GM23338 (cell line): ENCODE results near the gene CA4. TPM values are rescaled to one million over a fixed set of nuclear protein-coding genes. Genes with fewer than 3 reads are reported as not detected.

Experiments used
- ATAC-seq: fragments of 200-7000 bp; cut with Tn5 transposase; 3 replicates; pipeline ENCODE4 v1.9.1; 2020
- DNase-seq: peaks from one replicate; pipeline ENCODE4 v3.0.0-alpha.2; 2015; ENCODE audit warnings: low spot score
- H2AFZ ChIP-seq: fragments of 200-600 bp; sonication (generic); 2 replicates; pipeline ENCODE4 v1.8.0; 2016; ENCODE audit warnings: antibody characterized with exemption, mild to moderate bottlenecking, moderate library complexity
- H3F3A ChIP-seq: fragments of 200-600 bp; sonication (generic); replicated peaks from 2 replicates; pipeline ENCODE4 v1.8.0; 2017; ENCODE audit warnings: antibody characterized with exemption, mixed run types, low read depth
- H3K27ac ChIP-seq: fragments of 200-600 bp; sonication (generic); 2 replicates; pipeline ENCODE4 v1.6.1; 2016; ENCODE audit warnings: low read depth
- H3K27me3 ChIP-seq: fragments of 200-600 bp; sonication (generic); 2 replicates; pipeline ENCODE4 v1.8.0; 2016; ENCODE audit warnings: mild to moderate bottlenecking, mixed run types, moderate library complexity; ENCODE audit not compliant: insufficient read depth
- H3K36me3 ChIP-seq: fragments of 200-600 bp; sonication (generic); 2 replicates; pipeline ENCODE4 v1.8.0; 2016; ENCODE audit warnings: mild to moderate bottlenecking; ENCODE audit not compliant: insufficient read depth
- H3K4me1 ChIP-seq: fragments of 200-600 bp; sonication (generic); 2 replicates; pipeline ENCODE4 v1.8.0; 2016; ENCODE audit warnings: mild to moderate bottlenecking, moderate library complexity; ENCODE audit not compliant: insufficient read depth
- H3K4me2 ChIP-seq: fragments of 200-600 bp; sonication (generic); 2 replicates; pipeline ENCODE4 v1.7.1; 2017; ENCODE audit warnings: mixed run types
- H3K4me3 ChIP-seq: fragments of 200-600 bp; sonication (generic); 2 replicates; pipeline ENCODE4 v1.6.1; 2016; ENCODE audit warnings: mixed run types
- H3K79me2 ChIP-seq: fragments of 200-600 bp; sonication (generic); replicated peaks from 2 replicates; pipeline ENCODE4 v1.8.0; 2017; ENCODE audit warnings: mild to moderate bottlenecking; ENCODE audit not compliant: insufficient read depth
- H3K9me2 ChIP-seq: fragments of 200-600 bp; sonication (generic); 2 replicates; pipeline ENCODE4 v1.8.0; 2017; ENCODE audit not compliant: insufficient read depth
- H4K20me1 ChIP-seq: fragments of 200-600 bp; sonication (generic); replicated peaks from 2 replicates; pipeline ENCODE4 v1.8.0; 2017; ENCODE audit warnings: mild to moderate bottlenecking; ENCODE audit not compliant: insufficient read depth
- H3K27ac Mint-ChIP-seq: 2 replicates; pipeline ENCODE4 v1.8.0; 2020; ENCODE audit warnings: inconsistent platforms, mild to moderate bottlenecking, moderate library complexity, mixed read lengths
- H3K27me3 Mint-ChIP-seq: 3 replicates; pipeline ENCODE4 v1.8.0; 2022; ENCODE audit warnings: low read depth, mild to moderate bottlenecking, moderate library complexity, mixed read lengths, inconsistent platforms; ENCODE audit not compliant: insufficient read depth, poor library complexity
- H3K36me3 Mint-ChIP-seq: 3 replicates; pipeline ENCODE4 v1.8.0; 2021; ENCODE audit warnings: low read depth, mild to moderate bottlenecking, inconsistent platforms, moderate library complexity, mixed read lengths
- H3K4me1 Mint-ChIP-seq: 3 replicates; pipeline ENCODE4 v1.8.0; 2020; ENCODE audit warnings: mild to moderate bottlenecking, inconsistent platforms, mixed read lengths
- H3K4me3 Mint-ChIP-seq: 3 replicates; pipeline ENCODE4 v1.8.0; 2021; ENCODE audit warnings: moderate library complexity, mild to moderate bottlenecking, inconsistent platforms, mixed read lengths
- H3K9me3 Mint-ChIP-seq: 3 replicates; pipeline ENCODE4 v1.8.0; 2020; ENCODE audit warnings: moderate library complexity, mild to moderate bottlenecking, inconsistent platforms, mixed read lengths
- CREB1 ChIP-seq: fragments of 250-450 bp; sonication (Bioruptor Pico); IDR thresholded peaks from 2 replicates; pipeline ENCODE4 v1.5.0; 2020; ENCODE audit warnings: low read depth, mild to moderate bottlenecking, moderate library complexity
- EZH2 ChIP-seq: fragments of 200-600 bp; sonication (generic); IDR thresholded peaks from one replicate; pipeline ENCODE4 v1.8.0; 2017; ENCODE audit warnings: antibody characterized with exemption, mild to moderate bottlenecking, low read depth; ENCODE audit not compliant: unreplicated experiment
- EZH2phosphoT487 ChIP-seq: fragments of 200-600 bp; sonication (generic); IDR thresholded peaks from one replicate; pipeline ENCODE4 v1.8.1; 2018; ENCODE audit warnings: antibody characterized with exemption; ENCODE audit not compliant: unreplicated experiment
- JUNB ChIP-seq: IDR thresholded peaks from one replicate; pipeline ENCODE4 v1.6.1; 2016; ENCODE audit warnings: antibody characterized with exemption; ENCODE audit not compliant: unreplicated experiment
- NANOG ChIP-seq: IDR thresholded peaks from 2 replicates; pipeline ENCODE4 v1.6.1; 2016; ENCODE audit warnings: antibody characterized with exemption, borderline replicate concordance
- POLR2AphosphoS5 ChIP-seq: IDR thresholded peaks from 2 replicates; pipeline ENCODE4 v1.6.1; 2016; ENCODE audit warnings: antibody characterized with exemption, low read depth
- STAT1 ChIP-seq: IDR thresholded peaks from one replicate; pipeline ENCODE4 v1.6.1; 2016; ENCODE audit warnings: antibody characterized with exemption; ENCODE audit not compliant: unreplicated experiment
- ZNF114 ChIP-seq: fragments of 250-450 bp; sonication (Bioruptor Pico); IDR thresholded peaks from 2 replicates; pipeline ENCODE4 v1.5.0; 2020; ENCODE audit warnings: mild to moderate bottlenecking, moderate library complexity
- ZNF331 ChIP-seq: fragments of 250-450 bp; sonication (Bioruptor Pico); IDR thresholded peaks from 2 replicates; pipeline ENCODE4 v1.5.0; 2020; ENCODE audit warnings: low read depth, mild to moderate bottlenecking, moderate library complexity
- polyA plus RNA-seq: library from polyadenylated mRNA; unstranded; fragments of >200 nt; fragmentation: Nextera tagmentation; extraction: Ambion mirVana; gene quantifications from 2 replicates; pipeline ENCODE4 v1.2.1, GENCODE V29; 2016
- total RNA-seq: library from RNA; depleted of rRNA; stranded (reverse); fragments of >200 nt; shearing (Covaris generic); gene quantifications from 2 replicates; pipeline ENCODE4 v1.2.3, GENCODE V29; 2014
- TF ChIP-seq, protein P1 (sequence below): IDR thresholded peaks from one replicate; pipeline ENCODE4 v1.6.1; 2018; ENCODE audit warnings: antibody characterized with exemption; ENCODE audit not compliant: unreplicated experiment
- TF ChIP-seq, protein P2 (sequence below), 2 experiments: fragments of 200-600 bp in 1 of 2; sonication (generic) in 1 of 2; conservative IDR thresholded peaks; 2 replicates each; pipeline versions ENCODE4 v1.5.1 to v1.6.1; 2016 to 2017; ENCODE audit warnings: antibody characterized with exemption in 2 of 2, low read depth in 2 of 2, mild to moderate bottlenecking in 2 of 2, moderate library complexity in 1 of 2

CA4 gene
- total and polyA plus RNA-seq, 2 experiments from 2014 or later = 7.6 to 8.2 TPM

DNA sequence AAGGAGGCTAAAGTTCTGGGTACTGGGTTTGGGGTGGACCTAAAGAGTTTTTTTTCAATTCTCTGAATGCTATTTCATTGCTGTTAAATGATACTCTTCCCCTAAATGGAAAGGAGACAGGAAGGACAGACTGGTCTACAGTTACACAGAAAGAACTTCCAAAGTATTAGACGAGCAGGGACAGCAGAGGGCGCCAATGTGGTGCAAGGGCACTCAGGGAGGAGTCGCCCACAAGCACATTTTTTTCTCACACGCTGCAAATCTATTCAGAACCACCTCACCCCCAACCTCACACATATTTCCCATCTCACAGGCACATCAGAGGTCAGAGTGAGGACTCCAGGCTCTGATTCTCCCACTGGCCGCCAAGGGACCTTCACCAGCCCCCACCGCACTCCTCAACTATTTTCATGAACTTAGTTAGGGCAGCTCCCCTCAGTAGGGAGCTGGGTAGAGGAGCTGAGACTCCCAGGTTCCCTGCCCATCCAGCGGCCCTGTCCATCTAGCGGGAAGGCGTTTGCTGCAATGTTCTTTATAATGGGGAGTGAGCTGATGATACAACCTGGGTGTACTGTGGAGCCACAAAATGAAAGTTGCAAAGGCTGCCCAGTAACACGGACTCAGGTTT is 6.8 kb upstream of the CA4 start:
- H3K4me1 Mint-ChIP-seq = peaks cover 50% of the 10 kb centered on the region
- H3K4me2 ChIP-seq = peak overlapping the region; percentile 74

DNA sequence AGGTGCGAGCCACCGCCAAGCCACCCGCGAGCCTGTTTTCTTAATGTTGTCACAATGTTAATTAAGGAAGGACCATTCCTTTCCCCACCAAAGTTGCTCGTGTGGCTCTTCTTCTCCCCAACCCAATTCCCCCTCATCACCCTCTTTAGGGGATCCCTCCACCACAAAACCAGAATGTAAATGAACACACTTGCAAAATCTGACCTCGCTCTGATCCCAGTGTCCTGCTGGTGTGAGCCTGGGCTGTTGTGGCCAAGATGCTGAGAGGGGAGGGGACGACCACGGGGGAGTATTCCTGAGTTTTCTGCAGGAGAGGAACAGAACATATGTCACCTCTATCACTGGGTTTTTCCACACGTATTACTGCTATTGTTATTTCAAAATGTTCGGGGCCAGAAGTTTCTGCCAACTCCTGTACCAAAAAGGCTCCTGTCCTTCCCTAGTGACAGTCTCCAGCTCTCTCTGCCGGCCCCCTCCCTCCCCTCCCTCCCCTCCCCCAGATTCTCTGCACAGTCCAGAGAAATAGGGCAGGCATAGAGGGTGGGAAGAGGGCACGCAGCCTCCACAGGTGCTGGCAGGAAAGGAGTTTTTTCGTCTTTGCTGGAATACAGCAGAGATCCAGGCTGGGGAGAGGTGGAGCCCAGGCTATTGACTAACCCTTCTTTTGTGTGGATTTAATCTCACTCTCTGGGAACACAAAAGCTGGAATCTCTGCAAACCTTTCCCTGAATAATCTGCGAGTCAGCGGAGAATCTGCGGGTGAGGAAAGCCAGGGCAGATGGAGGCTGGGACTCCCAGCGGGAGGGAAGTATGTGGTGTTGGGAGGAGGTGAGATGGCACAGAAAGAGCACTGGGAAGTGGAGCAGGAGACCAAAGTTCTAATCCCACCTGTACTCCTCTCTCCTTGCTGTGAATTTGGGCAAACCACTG is 4.5 kb upstream of the CA4 start:
- peaks cover 58% of the 10 kb centered on the region for H3K27me3 Mint-ChIP-seq
- peak overlapping the region; percentile 75 for H3K4me2 ChIP-seq
- DNase-seq = peak; percentile 37
- H3K36me3 ChIP-seq = no peaks in the 10 kb centered on the region
- peaks cover 7% of the 10 kb centered on the region; the same call in 1 of the 2 replicates for H4K20me1 ChIP-seq
- ATAC-seq = no peak
- H3K4me1 Mint-ChIP-seq = peaks cover 52% of the 10 kb centered on the region
- peak overlapping the region; percentile 46; the same call in 2 of the 3 replicates for H3K4me3 Mint-ChIP-seq
- peaks cover 40% of the 10 kb centered on the region for H3K4me1 ChIP-seq
- peak overlapping the region; percentile 78 for H2AFZ ChIP-seq
- H3K4me3 ChIP-seq = peak overlapping the region; percentile 42
- no peak overlapping the region for H3K27ac ChIP-seq
- H3K27ac Mint-ChIP-seq = no peak overlapping the region
- peaks cover 14% of the 10 kb centered on the region for H3F3A ChIP-seq
- H3K36me3 Mint-ChIP-seq = no peaks in the 10 kb centered on the region
- no peaks in the 10 kb centered on the region; the same call in 2 of the 3 replicates for H3K9me3 Mint-ChIP-seq
- H3K9me2 ChIP-seq = no peaks in the 10 kb centered on the region
- peaks cover 84% of the 10 kb centered on the region for H3K27me3 ChIP-seq
- no peaks in the 10 kb centered on the region for H3K79me2 ChIP-seq
- TF ChIP-seq EZH2phosphoT487 = no peak
- TF ChIP-seq, protein P1, sequence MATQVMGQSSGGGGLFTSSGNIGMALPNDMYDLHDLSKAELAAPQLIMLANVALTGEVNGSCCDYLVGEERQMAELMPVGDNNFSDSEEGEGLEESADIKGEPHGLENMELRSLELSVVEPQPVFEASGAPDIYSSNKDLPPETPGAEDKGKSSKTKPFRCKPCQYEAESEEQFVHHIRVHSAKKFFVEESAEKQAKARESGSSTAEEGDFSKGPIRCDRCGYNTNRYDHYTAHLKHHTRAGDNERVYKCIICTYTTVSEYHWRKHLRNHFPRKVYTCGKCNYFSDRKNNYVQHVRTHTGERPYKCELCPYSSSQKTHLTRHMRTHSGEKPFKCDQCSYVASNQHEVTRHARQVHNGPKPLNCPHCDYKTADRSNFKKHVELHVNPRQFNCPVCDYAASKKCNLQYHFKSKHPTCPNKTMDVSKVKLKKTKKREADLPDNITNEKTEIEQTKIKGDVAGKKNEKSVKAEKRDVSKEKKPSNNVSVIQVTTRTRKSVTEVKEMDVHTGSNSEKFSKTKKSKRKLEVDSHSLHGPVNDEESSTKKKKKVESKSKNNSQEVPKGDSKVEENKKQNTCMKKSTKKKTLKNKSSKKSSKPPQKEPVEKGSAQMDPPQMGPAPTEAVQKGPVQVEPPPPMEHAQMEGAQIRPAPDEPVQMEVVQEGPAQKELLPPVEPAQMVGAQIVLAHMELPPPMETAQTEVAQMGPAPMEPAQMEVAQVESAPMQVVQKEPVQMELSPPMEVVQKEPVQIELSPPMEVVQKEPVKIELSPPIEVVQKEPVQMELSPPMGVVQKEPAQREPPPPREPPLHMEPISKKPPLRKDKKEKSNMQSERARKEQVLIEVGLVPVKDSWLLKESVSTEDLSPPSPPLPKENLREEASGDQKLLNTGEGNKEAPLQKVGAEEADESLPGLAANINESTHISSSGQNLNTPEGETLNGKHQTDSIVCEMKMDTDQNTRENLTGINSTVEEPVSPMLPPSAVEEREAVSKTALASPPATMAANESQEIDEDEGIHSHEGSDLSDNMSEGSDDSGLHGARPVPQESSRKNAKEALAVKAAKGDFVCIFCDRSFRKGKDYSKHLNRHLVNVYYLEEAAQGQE = no peak
- no peak for TF ChIP-seq STAT1
- TF ChIP-seq EZH2 = no peak
- TF ChIP-seq POLR2AphosphoS5 = no peak
- TF ChIP-seq ZNF114 = no peak
- no peak for TF ChIP-seq NANOG
- TF ChIP-seq JUNB = no peak
- TF ChIP-seq, protein P2, sequence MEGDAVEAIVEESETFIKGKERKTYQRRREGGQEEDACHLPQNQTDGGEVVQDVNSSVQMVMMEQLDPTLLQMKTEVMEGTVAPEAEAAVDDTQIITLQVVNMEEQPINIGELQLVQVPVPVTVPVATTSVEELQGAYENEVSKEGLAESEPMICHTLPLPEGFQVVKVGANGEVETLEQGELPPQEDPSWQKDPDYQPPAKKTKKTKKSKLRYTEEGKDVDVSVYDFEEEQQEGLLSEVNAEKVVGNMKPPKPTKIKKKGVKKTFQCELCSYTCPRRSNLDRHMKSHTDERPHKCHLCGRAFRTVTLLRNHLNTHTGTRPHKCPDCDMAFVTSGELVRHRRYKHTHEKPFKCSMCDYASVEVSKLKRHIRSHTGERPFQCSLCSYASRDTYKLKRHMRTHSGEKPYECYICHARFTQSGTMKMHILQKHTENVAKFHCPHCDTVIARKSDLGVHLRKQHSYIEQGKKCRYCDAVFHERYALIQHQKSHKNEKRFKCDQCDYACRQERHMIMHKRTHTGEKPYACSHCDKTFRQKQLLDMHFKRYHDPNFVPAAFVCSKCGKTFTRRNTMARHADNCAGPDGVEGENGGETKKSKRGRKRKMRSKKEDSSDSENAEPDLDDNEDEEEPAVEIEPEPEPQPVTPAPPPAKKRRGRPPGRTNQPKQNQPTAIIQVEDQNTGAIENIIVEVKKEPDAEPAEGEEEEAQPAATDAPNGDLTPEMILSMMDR (conservative IDR thresholded peaks at IDR 0.05; ENCODE audit: low read depth in 2 of 2) = no peak
- TF ChIP-seq CREB1 (CRISPR knock-in tag) = no peak
- no peak for TF ChIP-seq ZNF331 (CRISPR knock-in tag)

More for the DNA sequence above, 6.8 kb upstream of the CA4 start:
- Histone ChIP-seq H4K20me1 (peaks cover 9% of the 10 kb centered on the region; the same call in 1 of the 2 replicates), H3K27ac (peak overlapping the region; percentile 27; the same call in 1 of the 2 replicates), H3K9me2 (no peaks in the 10 kb centered on the region), H3K27me3 (peaks cover 84% of the 10 kb centered on the region), H3K4me1 (peaks cover 45% of the 10 kb centered on the region), H3K4me3 (peak overlapping the region; percentile 47), H2AFZ (no peak overlapping the region), H3F3A (peaks cover 18% of the 10 kb centered on the region), H3K36me3 (no peaks in the 10 kb centered on the region), H3K79me2 (no peaks in the 10 kb centered on the region)
- Mint-ChIP-seq H3K4me3 (peak overlapping the region; percentile 74), H3K9me3 (no peaks in the 10 kb centered on the region; the same call in 2 of the 3 replicates), H3K27ac (peak overlapping the region; percentile 89), H3K36me3 (no peaks in the 10 kb centered on the region), H3K27me3 (peaks cover 61% of the 10 kb centered on the region)
- ATAC-seq (peak; percentile 54), DNase-seq (peak; percentile 97)
- peak; percentile 46; the same call in 1 of the 2 replicates for TF ChIP-seq CREB1 (CRISPR knock-in tag)
- TF ChIP-seq NANOG = no peak
- TF ChIP-seq ZNF331 (CRISPR knock-in tag) = no peak
- TF ChIP-seq, protein P2 (conservative IDR thresholded peaks at IDR 0.05; ENCODE audit: low read depth in 2 of 2) = peak; percentile 92
